ENCODE data around the gene DNAJC10.
"Not testable (repeated sequence)": the region's sequence is repeated elsewhere in the genome, so short reads cannot be mapped to it uniquely, and the experiment has no call there.

Gene DNAJC10

DNA sequence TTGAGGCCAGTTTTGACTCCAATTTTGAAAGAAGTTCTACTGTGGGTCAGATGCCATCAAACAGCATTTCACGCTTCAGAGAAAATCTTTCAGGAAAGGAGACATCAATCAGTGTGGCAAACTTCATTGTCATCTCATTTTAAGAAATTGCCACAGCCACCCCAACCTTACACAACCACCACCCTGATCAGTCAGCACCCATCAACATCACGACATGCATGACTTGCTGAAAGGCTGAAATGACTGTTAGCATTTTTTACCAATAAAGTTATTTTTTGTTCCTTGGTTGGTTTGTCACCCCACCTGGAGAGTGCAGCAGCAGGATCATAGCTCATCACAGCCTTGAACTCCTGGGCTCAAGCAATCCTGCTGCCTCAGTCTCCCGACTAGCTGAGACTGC, 10.4 kb downstream of the DNAJC10 start:
- DNase-seq: no peak

- DNase-seq: no peak
These were observed 12.0 kb downstream of the DNAJC10 start for GRCh38 chr2:182728014-182728413.

DNA sequence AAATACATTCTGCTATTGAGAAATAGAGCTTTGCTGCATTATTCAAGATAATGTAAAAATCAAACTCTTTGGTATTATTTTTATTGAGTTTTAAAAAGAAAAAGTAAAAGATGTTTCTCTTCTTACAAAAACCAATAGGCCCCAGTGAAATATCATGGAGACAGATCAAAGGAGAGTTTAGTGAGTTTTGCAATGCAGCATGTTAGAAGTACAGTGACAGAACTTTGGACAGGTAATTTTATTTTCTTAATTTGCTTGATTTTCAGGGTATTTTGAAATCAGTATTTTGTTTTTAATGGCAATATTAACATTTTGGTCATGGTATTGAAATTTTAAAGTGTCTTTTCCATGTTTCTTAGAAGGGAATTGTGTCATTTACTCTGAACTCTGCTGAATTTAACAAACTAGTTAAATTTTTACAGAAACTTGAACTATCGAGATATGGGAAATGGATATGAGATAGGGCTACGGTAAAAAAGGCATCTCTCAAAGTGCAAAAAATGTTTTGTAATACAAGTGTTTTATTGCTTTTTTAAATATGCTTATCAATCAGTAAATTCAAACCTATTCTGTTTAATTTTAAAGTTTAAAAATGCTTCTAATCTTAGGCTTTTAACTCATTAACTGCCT, 13.8 kb downstream of the DNAJC10 start:
- no peak for DNase-seq

DNA sequence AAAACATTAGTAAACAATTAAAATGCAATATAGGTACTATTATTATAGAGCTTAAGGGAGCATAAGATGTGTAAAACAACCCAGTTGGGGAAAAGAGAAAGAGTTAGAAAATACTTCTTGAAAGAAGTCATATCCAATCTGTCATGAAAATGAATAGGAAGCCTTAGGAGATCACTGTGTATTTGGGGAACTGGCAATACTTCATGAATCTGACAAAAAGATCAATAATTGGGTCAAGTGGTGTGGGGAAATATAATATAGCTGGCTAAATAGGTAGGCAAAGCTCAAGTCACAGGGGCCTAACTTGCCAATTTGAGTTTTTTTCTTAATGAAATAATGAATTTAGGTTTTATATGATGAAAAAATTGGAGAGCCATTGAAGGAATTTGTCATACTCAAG, 14.4 kb downstream of the DNAJC10 start:
- DNase-seq: no peak

GRCh38 chr2:182732736-182733135, 16.7 kb downstream of the DNAJC10 start:
- DNase-seq: no peak

DNA sequence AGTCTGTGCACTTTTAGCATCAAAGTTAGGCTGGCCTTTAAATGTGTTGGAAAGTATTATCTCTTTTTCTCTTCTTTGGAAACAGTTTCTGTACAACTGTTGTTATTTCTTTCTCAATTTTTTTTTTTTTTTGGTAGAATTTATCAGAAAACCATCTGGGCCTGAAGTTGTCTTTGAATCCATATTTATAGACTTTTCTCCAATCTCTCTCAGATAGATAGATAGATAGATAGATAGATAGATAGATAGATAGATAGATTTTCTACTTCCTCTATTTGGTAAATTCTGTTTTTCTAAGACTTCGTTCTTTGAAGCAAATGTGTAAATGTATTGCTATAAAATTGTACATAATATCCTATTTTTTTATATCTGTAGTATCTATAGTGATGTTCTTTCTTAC, 17.5 kb downstream of the DNAJC10 start:
- no peak for DNase-seq

GRCh38 chr2:182736856-182737255, 20.8 kb downstream of the DNAJC10 start:
- not testable (repeated sequence) for DNase-seq

- peak; percentile 10 for DNase-seq
These were observed 24.6 kb downstream of the DNAJC10 start for GRCh38 chr2:182740701-182741100.

- DNase-seq: no peak
These were observed 25.6 kb downstream of the DNAJC10 start for GRCh38 chr2:182741620-182742019.

DNA sequence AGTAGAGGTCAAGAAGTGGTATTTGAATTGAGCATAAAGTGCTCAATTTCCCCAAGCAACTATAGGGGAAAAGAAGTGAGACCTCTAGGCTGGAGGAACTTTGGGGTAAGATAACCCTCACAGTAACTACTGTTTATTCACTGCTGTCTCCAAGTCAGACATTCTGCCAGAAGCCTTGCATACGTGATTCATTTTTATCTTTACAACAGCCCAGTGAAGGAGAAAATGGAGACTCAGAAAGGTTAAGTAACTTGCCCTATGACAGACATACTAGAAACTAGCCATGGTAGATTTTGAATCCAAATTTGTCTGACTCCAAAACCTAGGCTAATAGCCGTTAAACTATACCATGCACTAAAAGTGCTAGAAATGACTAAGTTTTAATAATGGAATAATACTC, 28.4 kb downstream of the DNAJC10 start:
- no peak for DNase-seq

GRCh38 chr2:182745061-182745460, 29.0 kb downstream of the DNAJC10 start:
- no peak for DNase-seq

GRCh38 chr2:182745894-182746293, 29.8 kb downstream of the DNAJC10 start:
- DNase-seq: not testable (repeated sequence)

DNA sequence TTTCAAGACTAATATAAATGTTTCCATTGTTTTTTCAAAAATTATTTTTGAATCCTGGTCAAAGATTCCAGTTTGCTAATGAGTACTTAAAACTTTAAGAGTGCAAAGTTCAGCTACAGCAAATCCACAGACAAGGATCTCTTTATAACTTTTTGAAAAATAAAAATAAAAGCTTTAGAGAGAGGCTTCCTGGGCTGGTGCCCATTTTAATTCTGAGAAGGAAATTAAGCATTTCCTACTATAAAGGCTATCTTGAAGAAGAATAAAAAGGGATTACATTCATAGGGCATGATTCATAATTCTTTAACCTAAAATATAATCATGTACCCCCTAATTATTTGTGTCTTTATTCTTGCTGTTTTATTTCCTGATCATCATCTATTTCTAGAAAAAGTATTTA, 38.2 kb downstream of the DNAJC10 start:
- no peak for DNase-seq

DNA sequence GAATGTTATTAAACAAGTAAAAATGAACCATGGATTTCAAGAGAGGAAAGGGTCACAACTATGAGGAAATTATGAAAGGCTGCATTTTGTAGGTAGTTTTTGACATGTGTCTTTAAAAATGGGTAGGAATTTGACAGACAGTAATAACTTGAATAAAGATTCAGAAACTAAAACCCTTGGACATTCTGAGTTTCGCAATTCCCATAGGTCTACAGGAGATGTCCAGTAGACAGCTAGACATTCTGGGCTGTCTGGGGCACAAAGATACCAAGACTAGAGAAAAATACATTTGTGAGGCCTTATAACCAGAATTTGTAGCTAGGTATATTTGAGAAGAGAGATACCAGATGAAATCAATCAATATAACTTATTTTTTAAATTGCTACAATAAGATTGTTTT, 42.3 kb downstream of the DNAJC10 start:
- DNase-seq: no peak

- DNase-seq: no peak
These were observed 45.8 kb downstream of the DNAJC10 start for GRCh38 chr2:182761903-182762302.

GRCh38 chr2:182763311-182763912, 47.4 kb downstream of the DNAJC10 start:
- DNase-seq: peak; percentile 5

DNA sequence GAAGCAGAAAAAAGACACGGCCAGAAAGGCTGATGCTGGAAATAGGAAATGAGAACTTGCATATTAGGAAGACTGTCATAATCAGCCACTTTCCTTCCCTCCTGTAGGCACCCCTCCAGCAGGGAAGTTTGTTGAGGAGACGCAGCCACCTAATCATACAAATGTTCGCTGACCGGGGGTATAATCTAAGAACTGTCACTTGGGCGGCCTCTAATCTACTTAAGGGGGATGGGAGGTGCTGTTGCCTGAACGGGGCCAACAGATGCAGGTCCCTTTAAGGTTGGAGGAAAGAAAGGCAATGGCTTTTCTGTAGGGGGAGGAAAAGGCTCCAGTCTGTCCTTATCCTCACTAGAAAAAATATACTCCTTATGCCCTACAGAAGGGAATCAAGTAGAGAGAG, 50.6 kb downstream of the DNAJC10 start:
- no peak for DNase-seq

- no peak for DNase-seq
These were observed 51.5 kb downstream of the DNAJC10 start for GRCh38 chr2:182767578-182767977.

- DNase-seq: not testable (repeated sequence)
These were observed 52.9 kb downstream of the DNAJC10 start for GRCh38 chr2:182768950-182769349.

- DNase-seq: no peak
These were observed 63.3 kb downstream of the DNAJC10 start for GRCh38 chr2:182779323-182779722.

GRCh38 chr2:182781099-182781498, 65.0 kb downstream of the DNAJC10 start:
- not testable (repeated sequence) for DNase-seq

DNA sequence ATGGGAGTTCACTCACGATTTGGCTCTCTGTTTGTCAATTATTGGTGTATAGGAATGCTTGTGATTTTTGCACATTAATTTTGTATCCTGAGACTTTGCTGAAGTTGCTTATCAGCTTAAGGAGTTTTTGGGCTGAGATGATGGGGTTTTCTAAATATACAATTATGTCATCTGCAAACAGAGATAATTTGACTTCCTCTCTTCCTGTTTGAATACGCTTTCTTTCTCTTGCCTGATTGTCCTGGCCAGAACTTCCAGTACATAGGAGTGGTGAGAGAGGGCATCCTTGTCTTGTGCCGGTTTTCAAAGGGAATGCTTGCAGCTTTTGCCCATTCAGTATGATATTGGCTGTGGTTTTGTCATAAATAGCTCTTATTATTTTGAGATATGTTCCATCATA, 66.6 kb downstream of the DNAJC10 start:
- DNase-seq: not testable (repeated sequence)

- no peak for DNase-seq
These were observed 68.1 kb downstream of the DNAJC10 start for GRCh38 chr2:182784058-182784706.

DNA sequence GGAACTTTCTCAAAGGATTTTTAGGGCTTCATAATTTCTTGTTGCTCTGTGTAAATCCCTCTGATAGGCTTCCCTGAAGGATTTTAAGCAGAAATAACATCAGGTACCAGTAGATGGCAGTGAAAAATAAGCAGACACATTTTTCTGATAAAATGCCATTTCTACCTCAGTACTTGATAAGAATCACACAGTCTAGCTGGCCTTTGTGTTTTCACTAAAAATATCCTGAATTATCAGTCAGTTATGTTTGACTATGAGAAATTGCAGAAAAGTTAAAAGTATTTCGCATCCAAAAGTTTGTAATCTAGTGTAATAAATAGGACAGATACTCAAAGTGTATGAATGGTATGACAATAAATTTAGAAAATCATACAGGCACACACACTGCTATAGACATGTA, 68.7 kb downstream of the DNAJC10 start:
- no peak for DNase-seq

GRCh38 chr2:182792441-182792840, 76.4 kb downstream of the DNAJC10 start:
- DNase-seq: no peak
